SK-N-SH (cell line): ENCODE data around the gene GLB1L3. TPM values are rescaled to one million over a fixed set of nuclear protein-coding genes. Genes with fewer than 3 reads are reported as not detected.
A peak's percentile ranks its signal among the peaks of the same experiment; 100 is the strongest.

Source experiments
- CTCF ChIA-PET: fragments of 300-600, 350-600 bp; formaldehyde crosslinking; extraction: SDS; loops from one replicate; lab custom pipeline; 2021; lab: Yijun Ruan, JAX
- POLR2A ChIA-PET: fragments of 350-600 bp; sonication (Branson Sonifier 250); formaldehyde crosslinking; extraction: SDS; loops from one replicate; lab custom pipeline; 2020; ENCODE audit warnings: antibody characterized with exemption, inconsistent platforms; lab: Yijun Ruan, JAX
- DNase-seq: peaks from one replicate; pipeline ENCODE4 v3.0.0; 2012
- H2AFZ ChIP-seq: fragments of 200-600 bp; sonication (generic); 2 replicates; pipeline ENCODE4 v1.8.1; 2016; ENCODE audit warnings: antibody characterized with exemption, mild to moderate bottlenecking, low read depth
- H3F3A ChIP-seq: fragments of 200-600 bp; sonication (generic); replicated peaks from 2 replicates; pipeline ENCODE3; 2016; ENCODE audit warnings: antibody characterized with exemption, mild to moderate bottlenecking; ENCODE audit not compliant: insufficient read depth
- H3K27ac ChIP-seq, 2 experiments: fragments of 200-500 bp in 1 of 2; fragments of 200-600 bp in 1 of 2; sonication (Bioruptor generic) in 1 of 2; sonication (generic), shearing (Covaris generic) in 1 of 2; 2 replicates each; pipeline versions ENCODE4 v1.5.1 to v1.6.1; 2014 to 2016; ENCODE audit warnings: low read depth in 2 of 2, inconsistent platforms in 1 of 2, low read length in 1 of 2, mild to moderate bottlenecking in 1 of 2, mixed read lengths in 1 of 2
- H3K27me3 ChIP-seq: fragments of 200-600 bp; sonication (generic), shearing (Covaris generic); 2 replicates; pipeline ENCODE4 v1.6.1; 2016; ENCODE audit warnings: mixed run types; ENCODE audit not compliant: insufficient read depth
- H3K36me3 ChIP-seq, 2 experiments: fragments of 200-500 bp in 1 of 2; fragments of 200-600 bp in 1 of 2; sonication (Bioruptor generic) in 1 of 2; sonication (generic) in 1 of 2; replicated peaks in 1 of 2; 2 replicates each; pipeline versions ENCODE3 to v1.5.1; 2014 to 2016; ENCODE audit warnings: low read length in 1 of 2, mild to moderate bottlenecking in 1 of 2; ENCODE audit not compliant: insufficient read depth in 2 of 2, control insufficient read depth in 1 of 2
- H3K4me1 ChIP-seq, 2 experiments: fragments of 200-500 bp in 1 of 2; fragments of 200-600 bp in 1 of 2; sonication (Bioruptor generic) in 1 of 2; sonication (generic), shearing (Covaris generic) in 1 of 2; 2 replicates each; pipeline versions ENCODE4 v1.5.1 to v1.6.1; 2014 to 2016; ENCODE audit warnings: low read depth in 1 of 2, low read length in 1 of 2, mixed run types in 1 of 2; ENCODE audit not compliant: insufficient read depth in 2 of 2, control insufficient read depth in 1 of 2
- H3K4me2 ChIP-seq: fragments of 200-600 bp; sonication (generic), shearing (Covaris generic); 2 replicates; pipeline ENCODE4 v1.6.1; 2017; ENCODE audit warnings: mixed run types
- H3K4me3 ChIP-seq, 2 experiments: fragments of 200-500 bp in 1 of 2; fragments of 200-600 bp in 1 of 2; sonication (Bioruptor generic) in 1 of 2; sonication (generic), shearing (Covaris generic) in 1 of 2; 2 replicates each; pipeline versions ENCODE4 v1.5.1 to v1.8.1; 2014 to 2016; ENCODE audit warnings: low read depth in 2 of 2, inconsistent platforms in 1 of 2, low read length in 1 of 2, mild to moderate bottlenecking in 1 of 2, mixed read lengths in 1 of 2, moderate library complexity in 1 of 2
- H3K79me2 ChIP-seq: fragments of 200-600 bp; sonication (generic); 2 replicates; pipeline ENCODE4 v1.8.1; 2017; ENCODE audit warnings: mild to moderate bottlenecking; ENCODE audit not compliant: insufficient read depth
- H3K9ac ChIP-seq: fragments of 200-600 bp; sonication (generic); 2 replicates; pipeline ENCODE4 v1.6.1; 2017; ENCODE audit warnings: mixed run types
- H3K9me2 ChIP-seq: fragments of 200-600 bp; sonication (generic); 2 replicates; pipeline ENCODE4 v1.6.1; 2017; ENCODE audit warnings: mixed run types
- H3K9me3 ChIP-seq: fragments of 200-600 bp; sonication (generic); 2 replicates; pipeline ENCODE4 v1.6.1; 2017; ENCODE audit warnings: mixed run types, mild to moderate bottlenecking, moderate library complexity
- H4K20me1 ChIP-seq: fragments of 200-600 bp; sonication (generic); 2 replicates; pipeline ENCODE4 v1.6.1; 2017; ENCODE audit warnings: mild to moderate bottlenecking, mixed run types; ENCODE audit not compliant: insufficient read depth
- CTCF ChIP-seq: fragments of 200-600 bp; sonication (generic); IDR thresholded peaks from 2 replicates; pipeline ENCODE4 v1.6.1; 2017; ENCODE audit warnings: antibody characterized with exemption, mild to moderate bottlenecking, moderate library complexity
- ELF1 ChIP-seq: IDR thresholded peaks from 2 replicates; pipeline ENCODE4 v1.4.0; 2012
- FOSL2 ChIP-seq: IDR thresholded peaks from 2 replicates; pipeline ENCODE4 v1.4.0; 2012; ENCODE audit warnings: low read depth, mild to moderate bottlenecking, moderate library complexity, borderline replicate concordance
- GATA2 ChIP-seq: sonication (generic); formaldehyde crosslinking; IDR thresholded peaks from 2 replicates; pipeline ENCODE4 v1.5.0; 2020; ENCODE audit warnings: mild to moderate bottlenecking, missing genetic modification reagents
- JUND ChIP-seq: IDR thresholded peaks from 2 replicates; pipeline ENCODE4 v1.4.0; 2012
- NRF1 ChIP-seq: IDR thresholded peaks from 2 replicates; pipeline ENCODE4 v1.6.1; 2012; ENCODE audit warnings: low read depth, mild to moderate bottlenecking, low read length
- PBX3 ChIP-seq: IDR thresholded peaks from 2 replicates; pipeline ENCODE4; 2012
- RXRA ChIP-seq: IDR thresholded peaks from 2 replicates; pipeline ENCODE4 v1.4.0; 2012; ENCODE audit warnings: low read depth, mild to moderate bottlenecking, borderline replicate concordance
- SIN3A ChIP-seq: IDR thresholded peaks from 2 replicates; pipeline ENCODE4 v1.6.1; 2012; ENCODE audit warnings: low read depth, mild to moderate bottlenecking, low read length, moderate library complexity, borderline replicate concordance
- WGBS: methylation state at CpG from one replicate; pipeline ENCODE4 v1.1.6; 2017; ENCODE audit warnings: low lambda C conversion rate; 5-methylcytosine and 5-hydroxymethylcytosine counted together
- polyA plus RNA-seq, 3 experiments: library from polyadenylated mRNA; depleted of rRNA; stranded (reverse); fragments of >200 nt; gene quantifications; 2 replicates each; pipeline ENCODE4 v1.2.3, GENCODE V29; 2012
- TF ChIP-seq, protein P1 (sequence below): fragments of 150-350 bp; IDR thresholded peaks from 2 replicates; pipeline ENCODE4 v1.6.1; 2017; ENCODE audit warnings: antibody characterized with exemption, low read length, low read depth, borderline replicate concordance

The GLB1L3 gene
- polyA plus RNA-seq, 1 of the 3 experiments (the other 2 are of a cell fraction) = not detected

- DNase-seq = peak; percentile 77
- Histone ChIP-seq H3K4me3 (peak overlapping the region; percentile 35 to 42; a peak in 2 of 4 replicates), H3K9me3 (no peaks in the 10 kb centered on the region), H4K20me1 (no peaks in the 10 kb centered on the region), H3K27ac (no peak overlapping the region), H3F3A (no peaks in the 10 kb centered on the region), H3K4me2 (peak overlapping the region; percentile 78), H3K36me3 (no peaks in the 10 kb centered on the region), H2AFZ (no peak overlapping the region), H3K9ac (no peak overlapping the region), H3K4me1 (peaks cover 0 to 7% of the 10 kb centered on the region in 2 experiments; a peak in 1 of 4 replicates), H3K79me2 (no peaks in the 10 kb centered on the region), H3K9me2 (no peaks in the 10 kb centered on the region), H3K27me3 (peaks cover 52% of the 10 kb centered on the region)
- ChIA-PET CTCF (interaction anchor here (0.9 to 1.9 kb wide), 14 partner anchors 12 to 410 kb away, joined by 3 to 16 read pairs (median 4); partner anchors contain the start of genes ACAD8, THYN1 and VPS26B), POLR2A (no interaction called here)
- 8% methylated on average over 5 of the region's 88 CpGs for WGBS
- TF ChIP-seq GATA2 (CRISPR knock-in tag) = no peak
- TF ChIP-seq CTCF = peak; percentile 8; the same call in 1 of the 2 replicates
- no peak for TF ChIP-seq JUND
- no peak for TF ChIP-seq NRF1
- no peak for TF ChIP-seq SIN3A
- TF ChIP-seq RXRA = no peak
- TF ChIP-seq ELF1 = no peak
These were observed 410 bp downstream of the GLB1L3 start for GRCh38 chr11:134276396-134277182.

DNA sequence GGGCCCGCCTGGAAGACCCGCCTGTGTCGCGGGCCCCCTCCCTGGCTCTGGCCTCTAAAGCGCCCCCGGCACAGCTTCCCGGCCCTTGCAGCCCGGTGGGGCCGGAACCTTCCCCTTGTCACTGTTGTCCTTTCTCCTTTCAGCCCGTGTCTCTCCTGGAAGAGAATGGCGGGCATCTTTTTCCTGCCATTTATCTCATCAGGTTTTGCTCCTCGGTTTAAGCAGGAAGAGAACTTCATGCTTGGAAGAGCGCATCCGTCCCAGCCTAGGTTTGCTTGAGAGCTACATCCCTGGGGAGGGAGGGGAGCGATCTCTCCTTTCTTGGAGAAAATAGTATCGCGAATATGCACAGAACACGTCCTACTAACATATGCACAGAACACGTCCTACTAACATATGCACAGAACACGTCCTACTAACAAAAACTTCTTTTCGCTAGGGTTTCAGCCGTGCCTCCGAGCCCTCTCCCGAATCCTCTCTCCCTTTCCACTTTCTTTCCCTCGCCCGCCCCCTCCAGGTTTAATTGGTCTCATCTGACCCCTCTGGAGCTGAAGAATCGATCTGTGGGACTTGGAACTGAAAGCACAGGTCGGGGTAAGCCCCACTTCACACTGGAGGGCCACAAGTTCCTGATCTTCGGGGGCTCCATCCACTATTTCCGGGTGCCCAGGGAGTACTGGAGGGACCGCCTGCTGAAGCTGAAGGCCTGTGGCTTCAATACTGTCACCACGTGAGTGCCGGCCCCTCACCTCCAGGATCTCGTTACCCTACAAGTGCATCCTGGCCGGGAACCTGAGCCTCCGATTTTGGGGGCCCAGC lies 1.2 kb downstream of the GLB1L3 start:
- TF ChIP-seq PBX3 = no peak
- TF ChIP-seq, protein P1, sequence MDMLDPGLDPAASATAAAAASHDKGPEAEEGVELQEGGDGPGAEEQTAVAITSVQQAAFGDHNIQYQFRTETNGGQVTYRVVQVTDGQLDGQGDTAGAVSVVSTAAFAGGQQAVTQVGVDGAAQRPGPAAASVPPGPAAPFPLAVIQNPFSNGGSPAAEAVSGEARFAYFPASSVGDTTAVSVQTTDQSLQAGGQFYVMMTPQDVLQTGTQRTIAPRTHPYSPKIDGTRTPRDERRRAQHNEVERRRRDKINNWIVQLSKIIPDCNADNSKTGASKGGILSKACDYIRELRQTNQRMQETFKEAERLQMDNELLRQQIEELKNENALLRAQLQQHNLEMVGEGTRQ = no peak
- no peak for TF ChIP-seq FOSL2
- no peaks in the 10 kb centered on the region for H3K36me3 ChIP-seq
- 71% methylated on average over 28 of the region's 36 CpGs for WGBS
- peak overlapping the region in 1 of 2 experiments; percentile 42; a peak in 1 of 4 replicates for H3K4me3 ChIP-seq
- H4K20me1 ChIP-seq = no peaks in the 10 kb centered on the region
- H3K9me2 ChIP-seq = no peaks in the 10 kb centered on the region
- no peak for DNase-seq
- ChIA-PET POLR2A (no interaction called here), CTCF (interaction anchor here (0.7 to 1.9 kb wide), 4 partner anchors 11 to 33 kb away, joined by 3 to 16 read pairs (median 7); no protein-coding TSS in a partner anchor)
- H2AFZ ChIP-seq = no peak overlapping the region
- H3K27me3 ChIP-seq = peaks cover 49% of the 10 kb centered on the region
- no peak overlapping the region for H3K4me2 ChIP-seq
- H3F3A ChIP-seq = no peaks in the 10 kb centered on the region
- peaks cover 0 to 7% of the 10 kb centered on the region in 2 experiments; a peak in 1 of 4 replicates for H3K4me1 ChIP-seq
- H3K27ac ChIP-seq = no peak overlapping the region
- H3K79me2 ChIP-seq = no peaks in the 10 kb centered on the region
- no peak overlapping the region for H3K9ac ChIP-seq
- no peaks in the 10 kb centered on the region for H3K9me3 ChIP-seq
